Testis (tissue), 3 donors: ENCODE data around the gene ELMO1. TPM values are rescaled to one million over a fixed set of nuclear protein-coding genes. Genes with fewer than 3 reads are reported as not detected.

ENCODE experiments used
- DNase-seq: peaks from one replicate; pipeline ENCODE4 v3.0.0-alpha.2; 2019
- H3K27ac ChIP-seq, 2 donors: fragments of 200-600 bp; sonication (generic); one replicate each; pipeline ENCODE4 v1.5.1; 2019
- H3K27me3 ChIP-seq: fragments of 200-600 bp; sonication (generic); one replicate; pipeline ENCODE4 v1.5.1; 2019
- H3K36me3 ChIP-seq: fragments of 200-600 bp; sonication (generic); one replicate; pipeline ENCODE4 v1.5.1; 2017; ENCODE audit warnings: low read depth; ENCODE audit errors: missing control alignments
- H3K4me1 ChIP-seq: fragments of 200-600 bp; sonication (generic); one replicate; pipeline ENCODE4 v1.5.1; 2019
- H3K4me3 ChIP-seq, 2 donors: fragments of 200-600 bp; sonication (generic); one replicate each; pipeline ENCODE4 v1.5.1; 2017 to 2019
- H3K9me3 ChIP-seq: fragments of 200-600 bp; sonication (generic); one replicate; pipeline ENCODE4 v1.5.1; 2017
- CTCF ChIP-seq, 3 experiments: fragments of 450-650 bp in 2 of 3; fragments of 200-600 bp in 1 of 3; sonication (generic) in 1 of 3; IDR thresholded peaks; one replicate each; pipeline ENCODE4 v1.5.1; 2016 to 2019; ENCODE audit warnings: antibody characterized with exemption in 3 of 3, mild to moderate bottlenecking in 2 of 3, moderate library complexity in 1 of 3
- POLR2A ChIP-seq: fragments of 450-650 bp; IDR thresholded peaks from one replicate; pipeline ENCODE4 v1.6.1; 2017; ENCODE audit warnings: antibody characterized with exemption, mild to moderate bottlenecking, moderate library complexity
- WGBS, 2 donors: methylation state at CpG; one replicate each; pipeline ENCODE4 v1.1.5; 2018; 5-methylcytosine and 5-hydroxymethylcytosine counted together
- intact Hi-C: fragments of 100-400 bp; cut with DNase I; formaldehyde crosslinking; loops from one replicate; pipeline ENCODE4 v1.15.1; 2023; ENCODE audit warnings: low total_unique reads
- polyA plus RNA-seq: library from polyadenylated mRNA; stranded (reverse); fragments of 350-450 nt; fragmentation: Illumina TruSeq; extraction: RNeasy Lipid Tissue Mini Kit (QIAGEN cat#74804); gene quantifications from one replicate; pipeline ENCODE4 v1.2.3, GENCODE V29; 2014; ENCODE audit warnings: low read depth, low replicate concordance; ENCODE audit not compliant: insufficient read depth
- total RNA-seq, 2 donors: library from RNA; depleted of rRNA; stranded (reverse); fragments of >200 nt; gene quantifications; one replicate each; pipeline ENCODE4 v1.2.3, GENCODE V29; 2016

Gene ELMO1
- total and polyA plus RNA-seq, 3 donors from 2014 or later = 12.9 to 47.2 (median 36.5) TPM

- Histone ChIP-seq H3K27me3 (no peaks in the 10 kb centered on the region), H3K27ac (no peak overlapping the region), H3K36me3 (no peaks in the 10 kb centered on the region), H3K9me3 (no peaks in the 10 kb centered on the region), H3K4me1 (no peaks in the 10 kb centered on the region), H3K4me3 (peak overlapping the region in 1 of 2 donors; percentile 46)
- 56 to 66% methylated on average over 13 of the region's 13 CpGs for WGBS, 2 donors
- TF ChIP-seq CTCF (IDR thresholded peaks at IDR 0.05) = no peak
- no peak for TF ChIP-seq POLR2A
- intact Hi-C loops = no loop called here
- DNase-seq = no peak
These were observed 96.3 kb downstream of the ELMO1 start for GRCh38 chr7:37352251-37352880.

GRCh38 chr7:37351716-37352115 is 96.9 kb downstream of the ELMO1 start:
- 87 to 91% methylated on average over 4 of the region's 4 CpGs for WGBS, 2 donors
- Histone ChIP-seq H3K4me1 (no peaks in the 10 kb centered on the region), H3K27ac (no peak overlapping the region), H3K36me3 (no peaks in the 10 kb centered on the region), H3K4me3 (no peak overlapping the region), H3K27me3 (no peaks in the 10 kb centered on the region), H3K9me3 (no peaks in the 10 kb centered on the region)
- TF ChIP-seq CTCF (IDR thresholded peaks at IDR 0.05) = no peak
- no peak for DNase-seq
- intact Hi-C loops = no loop called here

GRCh38 chr7:37349979-37350590 is 98.6 kb downstream of the ELMO1 start:
- no peak overlapping the region for H3K4me3 ChIP-seq
- H3K27ac ChIP-seq = no peak overlapping the region
- 84% methylated on average over 8 of the region's 8 CpGs for WGBS, 2 donors
- TF ChIP-seq CTCF (IDR thresholded peaks at IDR 0.05) (no peak), POLR2A (no peak)
- DNase-seq = no peak
- H3K9me3 ChIP-seq = no peaks in the 10 kb centered on the region
- no peaks in the 10 kb centered on the region for H3K27me3 ChIP-seq
- H3K36me3 ChIP-seq = no peaks in the 10 kb centered on the region
- H3K4me1 ChIP-seq = no peaks in the 10 kb centered on the region
- intact Hi-C loops = no loop called here

GRCh38 chr7:37348982-37349381 is 99.7 kb downstream of the ELMO1 start:
- no peak overlapping the region for H3K27ac ChIP-seq
- WGBS, 2 donors = 79% methylated on average over 4 of the region's 4 CpGs
- no peaks in the 10 kb centered on the region for H3K36me3 ChIP-seq
- H3K9me3 ChIP-seq = no peaks in the 10 kb centered on the region
- TF ChIP-seq POLR2A (no peak), CTCF (IDR thresholded peaks at IDR 0.05) (no peak)
- no peaks in the 10 kb centered on the region for H3K27me3 ChIP-seq
- no peak for DNase-seq
- intact Hi-C loops = no loop called here
- H3K4me1 ChIP-seq = no peaks in the 10 kb centered on the region
- H3K4me3 ChIP-seq = no peak overlapping the region

- DNase-seq = no peak
These were observed 101.9 kb downstream of the ELMO1 start for GRCh38 chr7:37346761-37347160.

More at GRCh38 chr7:37346761-37347160, 101.9 kb downstream of the ELMO1 start:
- no peaks in the 10 kb centered on the region for H3K4me1 ChIP-seq
- no peaks in the 10 kb centered on the region for H3K27me3 ChIP-seq
- TF ChIP-seq CTCF (IDR thresholded peaks at IDR 0.05) (no peak), POLR2A (no peak)
- H3K4me3 ChIP-seq = no peak overlapping the region
- no peaks in the 10 kb centered on the region for H3K36me3 ChIP-seq
- H3K27ac ChIP-seq = no peak overlapping the region
- H3K9me3 ChIP-seq = no peaks in the 10 kb centered on the region
- intact Hi-C loops = no loop called here
- 78 to 83% methylated on average over 3 of the region's 3 CpGs for WGBS, 2 donors
